Measurements from ENCODE around the gene PTPRD. TPM values are rescaled to one million over a fixed set of nuclear protein-coding genes. Genes with fewer than 3 reads are reported as not detected.

The PTPRD gene
- total RNA-seq, 1 donor from 2014 or later = 136 TPM

DNA sequence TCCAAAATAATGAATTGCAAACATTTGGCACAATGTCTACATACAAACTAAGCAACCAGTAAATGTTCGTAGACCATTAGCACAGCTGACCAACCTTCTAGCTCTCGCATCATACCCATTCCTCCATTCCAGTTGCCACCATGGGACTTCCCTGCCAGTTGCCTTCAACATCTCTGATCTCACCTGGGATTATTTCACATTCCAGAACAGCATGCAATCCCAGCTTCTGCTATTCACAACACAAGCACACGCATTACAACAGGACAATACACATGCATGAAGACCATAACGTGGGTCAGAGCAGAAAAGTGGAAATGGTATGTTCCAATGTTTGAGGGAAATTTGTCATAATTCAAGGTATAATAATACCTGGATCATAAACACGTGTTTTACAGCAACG lies 1965.0 kb downstream of the PTPRD start:
- no peak for TF ChIP-seq EZH2phosphoT487 (IDR thresholded peaks at IDR 0.05)
- TF ChIP-seq EZH2 (IDR thresholded peaks at IDR 0.05) = no peak
- no peak for TF ChIP-seq CTCF (IDR thresholded peaks at IDR 0.05)
- H3K9me3 Mint-ChIP-seq = no peaks in the 10 kb centered on the region
- H3K36me3 ChIP-seq = no peaks in the 10 kb centered on the region
- no peaks in the 10 kb centered on the region for H3K9me3 ChIP-seq (ENCODE audit: low read depth)
- peaks cover 10% of the 10 kb centered on the region for H3F3A ChIP-seq (ENCODE audit: low read depth)
- peaks cover 3% of the 10 kb centered on the region for H3K36me3 Mint-ChIP-seq
- H2AFZ ChIP-seq (replicated peaks) = no peak overlapping the region
- peaks cover 18% of the 10 kb centered on the region for H3K4me1 Mint-ChIP-seq
- H3K27me3 Mint-ChIP-seq (ENCODE audit: insufficient read depth, low read depth) = no peaks in the 10 kb centered on the region
- H3K27me3 ChIP-seq = no peaks in the 10 kb centered on the region
- peaks cover 15% of the 10 kb centered on the region for H3K79me2 ChIP-seq (ENCODE audit: low read depth)
- no peak overlapping the region for H3K4me2 ChIP-seq
- H3K4me1 ChIP-seq = peaks cover 15% of the 10 kb centered on the region
- no peak overlapping the region for H3K27ac ChIP-seq
- H3K4me3 Mint-ChIP-seq = no peak overlapping the region
- peaks cover 10% of the 10 kb centered on the region for H4K20me1 ChIP-seq (ENCODE audit: low read depth)
- H3K4me3 ChIP-seq = no peak overlapping the region
- DNase-seq (ENCODE audit: low spot score) = no peak
- no peak overlapping the region for H3K27ac Mint-ChIP-seq
- H3K9ac ChIP-seq = no peak overlapping the region

GRCh38 chr9:8644571-8644970 lies 1968.2 kb downstream of the PTPRD start:
- no peak overlapping the region for H3K27ac ChIP-seq
- peaks cover 9% of the 10 kb centered on the region for H3K36me3 Mint-ChIP-seq
- H2AFZ ChIP-seq (replicated peaks) = no peak overlapping the region
- H3K4me3 Mint-ChIP-seq = no peak overlapping the region
- H3K9me3 ChIP-seq (ENCODE audit: low read depth) = no peaks in the 10 kb centered on the region
- DNase-seq (ENCODE audit: low spot score) = no peak
- H3F3A ChIP-seq (ENCODE audit: low read depth) = no peaks in the 10 kb centered on the region
- no peaks in the 10 kb centered on the region for H4K20me1 ChIP-seq (ENCODE audit: low read depth)
- H3K4me1 ChIP-seq = no peaks in the 10 kb centered on the region
- no peaks in the 10 kb centered on the region for H3K27me3 ChIP-seq
- peaks cover 5% of the 10 kb centered on the region for H3K79me2 ChIP-seq (ENCODE audit: low read depth)
- H3K27ac Mint-ChIP-seq = no peak overlapping the region
- H3K4me3 ChIP-seq = no peak overlapping the region
- no peak overlapping the region for H3K9ac ChIP-seq
- no peaks in the 10 kb centered on the region for H3K9me3 Mint-ChIP-seq
- no peaks in the 10 kb centered on the region for H3K27me3 Mint-ChIP-seq (ENCODE audit: insufficient read depth, low read depth)
- no peak for TF ChIP-seq EZH2 (IDR thresholded peaks at IDR 0.05)
- TF ChIP-seq CTCF (IDR thresholded peaks at IDR 0.05) = no peak
- no peak for TF ChIP-seq EZH2phosphoT487 (IDR thresholded peaks at IDR 0.05)
- H3K4me2 ChIP-seq = no peak overlapping the region
- H3K4me1 Mint-ChIP-seq = no peaks in the 10 kb centered on the region
- no peaks in the 10 kb centered on the region for H3K36me3 ChIP-seq

- H3K4me3 ChIP-seq = no peak overlapping the region
- no peak overlapping the region for H3K9ac ChIP-seq
- no peak overlapping the region for H3K4me3 Mint-ChIP-seq
- peaks cover 5% of the 10 kb centered on the region for H3K79me2 ChIP-seq (ENCODE audit: low read depth)
- H3F3A ChIP-seq (ENCODE audit: low read depth) = no peaks in the 10 kb centered on the region
- H2AFZ ChIP-seq (replicated peaks) = no peak overlapping the region
- no peak overlapping the region for H3K4me2 ChIP-seq
- no peaks in the 10 kb centered on the region for H3K9me3 ChIP-seq (ENCODE audit: low read depth)
- H3K36me3 Mint-ChIP-seq = peaks cover 12% of the 10 kb centered on the region
- no peak overlapping the region for H3K27ac ChIP-seq
- no peaks in the 10 kb centered on the region for H3K27me3 Mint-ChIP-seq (ENCODE audit: insufficient read depth, low read depth)
- no peak overlapping the region for H3K27ac Mint-ChIP-seq
- H3K4me1 Mint-ChIP-seq = no peaks in the 10 kb centered on the region
- no peaks in the 10 kb centered on the region for H3K27me3 ChIP-seq
- no peaks in the 10 kb centered on the region for H3K36me3 ChIP-seq
- no peak for TF ChIP-seq EZH2 (IDR thresholded peaks at IDR 0.05)
- TF ChIP-seq CTCF (IDR thresholded peaks at IDR 0.05) = no peak
- no peak for TF ChIP-seq EZH2phosphoT487 (IDR thresholded peaks at IDR 0.05)
- no peaks in the 10 kb centered on the region for H4K20me1 ChIP-seq (ENCODE audit: low read depth)
- no peak for DNase-seq (ENCODE audit: low spot score)
- no peaks in the 10 kb centered on the region for H3K9me3 Mint-ChIP-seq
- H3K4me1 ChIP-seq = no peaks in the 10 kb centered on the region
These were observed 1968.9 kb downstream of the PTPRD start for GRCh38 chr9:8643896-8644295.

Data from neural progenitor cell (in vitro differentiated cells).